Keratinocyte (primary cell): ENCODE measurements around the gene ERVK3-1.

Experiments used
- CTCF ChIP-seq, 3 experiments: IDR thresholded peaks in 1 of 3; conservative IDR thresholded peaks in 1 of 3; optimal IDR thresholded peaks in 1 of 3; 2 replicates in 2 of 3; 3 replicates in 1 of 3; pipeline versions ENCODE3 to v1.5.1; 2011; ENCODE audit warnings: low read length in 3 of 3, mild to moderate bottlenecking in 3 of 3, moderate library complexity in 2 of 3, control low read depth in 1 of 3, inconsistent platforms in 1 of 3; ENCODE audit not compliant: insufficient read depth in 2 of 3; ENCODE audit errors: extremely low read depth in 1 of 3
- EZH2 ChIP-seq: IDR thresholded peaks from one replicate; pipeline ENCODE4 v1.6.1; 2012; ENCODE audit warnings: inconsistent platforms, mild to moderate bottlenecking, low read length, moderate library complexity

GRCh38 chr19:58300620-58301019 lies 4.6 kb upstream of the ERVK3-1 start:
- no peak for TF ChIP-seq CTCF (optimal IDR thresholded peaks at IDR 0.05 in 1 of 3, IDR thresholded peaks at IDR 0.05 in 1 of 3, conservative IDR thresholded peaks at IDR 0.05 in 1 of 3; ENCODE audit: extremely low read depth in 1 of 3, insufficient read depth in 2 of 3, low read length in 3 of 3)
- no peak for TF ChIP-seq EZH2
